Endothelial cell of umbilical vein (primary cell): ENCODE results near the gene MRGPRD. TPM values are rescaled to one million over a fixed set of nuclear protein-coding genes. Genes with fewer than 3 reads are reported as not detected.

Source experiments
- BruUV-seq: library from RNA; stranded (reverse); fragments of 400-500 nt; replicated peaks from 2 replicates; lab custom pipeline; 2021; lab: Mats Ljungman, UMichigan
- CTCF ChIA-PET: fragments of 300-600, 350-600 bp; sonication (Branson Sonifier 250); formaldehyde crosslinking; loops from one replicate; lab custom pipeline; 2021; ENCODE audit warnings: antibody characterized with exemption, inconsistent platforms; lab: Charles Lee
- POLR2A ChIA-PET: fragments of 300-600, 350-600 bp; sonication (Branson Sonifier 250); formaldehyde crosslinking; loops from one replicate; lab custom pipeline; 2021; ENCODE audit warnings: antibody characterized with exemption, inconsistent platforms; lab: Charles Lee
- DNase-seq: peaks from one replicate; pipeline ENCODE4 v3.0.0-alpha.2; 2011; ENCODE audit warnings: low read depth, low spot score
- FAIRE-seq: peaks from 2 replicates; lab custom pipeline; 2011; peaks lifted over from hg19 to GRCh38; lab: Jason Lieb, UNC
- H2AFZ ChIP-seq: 2 replicates; pipeline ENCODE4 v1.6.0; 2012; ENCODE audit warnings: low read depth, low read length, control low read depth, inconsistent platforms
- H3K27ac ChIP-seq: 2 replicates; pipeline ENCODE4 v1.5.1; 2011; ENCODE audit warnings: low read depth, mild to moderate bottlenecking, control low read depth, low read length, moderate library complexity; ENCODE audit not compliant: insufficient read depth
- H3K27me3 ChIP-seq, 2 experiments: 2 replicates each; pipeline versions ENCODE4 v1.6.0 to v1.6.1; 2011; ENCODE audit warnings: low read length in 2 of 2, mixed read lengths in 1 of 2; ENCODE audit not compliant: control insufficient read depth in 2 of 2, insufficient read depth in 2 of 2
- H3K36me3 ChIP-seq, 2 experiments: 2 replicates in 1 of 2; 3 replicates in 1 of 2; pipeline ENCODE4 v1.5.1; 2011; ENCODE audit warnings: low read length in 2 of 2, mild to moderate bottlenecking in 1 of 2, moderate library complexity in 1 of 2; ENCODE audit not compliant: control insufficient read depth in 2 of 2, insufficient read depth in 2 of 2; ENCODE audit errors: extremely low read depth in 1 of 2
- H3K4me1 ChIP-seq: 3 replicates; pipeline ENCODE4 v1.5.1; 2011; ENCODE audit warnings: mild to moderate bottlenecking, low read length; ENCODE audit not compliant: control insufficient read depth, insufficient read depth; ENCODE audit errors: extremely low read depth
- H3K4me2 ChIP-seq: 2 replicates; pipeline ENCODE4 v1.6.1; 2011; ENCODE audit warnings: low read length, control low read depth, mixed read lengths; ENCODE audit not compliant: insufficient read depth
- H3K4me3 ChIP-seq, 3 experiments: fragments of 200-600 bp in 1 of 3; sonication (generic), shearing (Covaris generic) in 1 of 3; replicated peaks in 1 of 3; 2 replicates each; pipeline ENCODE4 v1.5.1; 2011 to 2016; ENCODE audit warnings: control low read depth in 3 of 3, low read length in 3 of 3, mild to moderate bottlenecking in 2 of 3, inconsistent platforms in 1 of 3, low read depth in 1 of 3, moderate library complexity in 1 of 3; ENCODE audit not compliant: insufficient read depth in 1 of 3
- H3K79me2 ChIP-seq: 2 replicates; pipeline ENCODE4 v1.6.0; 2012; ENCODE audit warnings: low read length, inconsistent platforms; ENCODE audit not compliant: control insufficient read depth, insufficient read depth
- H3K9ac ChIP-seq: replicated peaks from 2 replicates; pipeline ENCODE3; 2011; ENCODE audit warnings: low read length, control low read depth; ENCODE audit not compliant: insufficient read depth; ENCODE audit errors: extremely low read depth
- H3K9me1 ChIP-seq: replicated peaks from 3 replicates; pipeline ENCODE4 v1.6.0; 2011; ENCODE audit warnings: mild to moderate bottlenecking, low read length; ENCODE audit not compliant: control insufficient read depth, insufficient read depth; ENCODE audit errors: extremely low read depth
- H3K9me3 ChIP-seq: replicated peaks from 2 replicates; pipeline ENCODE4 v1.5.1; 2012; ENCODE audit warnings: low read length, inconsistent platforms; ENCODE audit not compliant: control insufficient read depth, insufficient read depth
- H4K20me1 ChIP-seq: replicated peaks from 2 replicates; pipeline ENCODE3; 2011; ENCODE audit warnings: mild to moderate bottlenecking, low read length; ENCODE audit not compliant: control insufficient read depth, insufficient read depth; ENCODE audit errors: extremely low read depth
- CTCF ChIP-seq, 2 donors: IDR thresholded peaks; 1 replicate in 1 of 2; 2 replicates in 1 of 2; pipeline ENCODE4 v1.5.1; 2011; ENCODE audit warnings: low read length in 2 of 2, mild to moderate bottlenecking in 2 of 2, moderate library complexity in 2 of 2, control low read depth in 1 of 2, inconsistent platforms in 1 of 2, low read depth in 1 of 2; ENCODE audit not compliant: insufficient read depth in 1 of 2; ENCODE audit errors: extremely low read depth in 1 of 2
- FOS ChIP-seq: IDR thresholded peaks from 2 replicates; pipeline ENCODE4 v1.6.1; 2011; ENCODE audit warnings: mild to moderate bottlenecking, low read length, moderate library complexity, borderline replicate concordance; ENCODE audit not compliant: insufficient read depth
- GATA2 ChIP-seq: IDR thresholded peaks from 2 replicates; pipeline ENCODE4 v1.7.0; 2011; ENCODE audit warnings: low read depth, mild to moderate bottlenecking, moderate library complexity, mixed read lengths, low read length; ENCODE audit not compliant: insufficient read length, insufficient read depth
- JUN ChIP-seq: IDR thresholded peaks from 2 replicates; pipeline ENCODE4 v1.6.1; 2011; ENCODE audit warnings: borderline replicate concordance, low read depth; ENCODE audit not compliant: insufficient read length, insufficient read depth
- MYC ChIP-seq: IDR thresholded peaks from one replicate; pipeline ENCODE4 v1.6.1; 2011; ENCODE audit warnings: mild to moderate bottlenecking, low read depth, low read length
- POLR2AphosphoS5 ChIP-seq: IDR thresholded peaks from 2 replicates; pipeline ENCODE4 v1.6.1; 2012; ENCODE audit warnings: low read depth, mild to moderate bottlenecking, control low read depth, low read length, moderate library complexity; ENCODE audit not compliant: insufficient read depth
- dilution Hi-C: fragments of 300-500 bp; cut with MboI; formaldehyde crosslinking; loops from one replicate; pipeline ENCODE4 v1.15.0; 2019; ENCODE audit warnings: low sequenced_read_pairs; ENCODE audit not compliant: extremely low pct_ligation_motif_present
- intact Hi-C: fragments of 100-400 bp; cut with micrococcal nuclease; formaldehyde crosslinking; loops from one replicate; pipeline ENCODE4 v1.10.0; 2022
- polyA plus RNA-seq, 4 experiments: library from polyadenylated mRNA; depleted of rRNA in 3 of 4; stranded (reverse) in 3 of 4; unstranded in 1 of 4; fragments of >200 nt; gene quantifications; 2 replicates each; pipeline versions ENCODE4 v1.2.1 to v1.2.3, GENCODE V29; 2011 to 2012; ENCODE audit warnings: missing spikeins in 1 of 4
- total RNA-seq: library from RNA; stranded (reverse); gene quantifications from 2 replicates; pipeline ENCODE4 v1.2.3, GENCODE V29; 2021

The MRGPRD gene
- total and polyA plus RNA-seq, 2 donors (not counting 3 experiments of a cell fraction or from before 2014, with no cell fraction given), result not detected

- no peak for DNase-seq
- peaks cover 6 to 22% of the 10 kb centered on the region in 2 experiments for H3K27me3 ChIP-seq
- H2AFZ ChIP-seq, result no peak overlapping the region
- H3K9me1 ChIP-seq, result no peaks in the 10 kb centered on the region
- no peak overlapping the region for H3K4me3 ChIP-seq
- ChIA-PET CTCF (no interaction called here), POLR2A (no interaction called here)
- FAIRE-seq, result no peak
- H3K9me3 ChIP-seq, result no peaks in the 10 kb centered on the region
- TF ChIP-seq MYC (no peak), FOS (no peak), GATA2 (no peak), CTCF (IDR thresholded peaks at IDR 0.05; ENCODE audit: extremely low read depth in 1 of 2, insufficient read depth in 1 of 2, low read depth in 1 of 2, low read length in 2 of 2) (no peak), POLR2AphosphoS5 (no peak), JUN (no peak)
- dilution Hi-C loops, result no loop called here
- intact Hi-C loops, result no loop called here
- H3K27ac ChIP-seq, result no peak overlapping the region
- H3K79me2 ChIP-seq, result no peaks in the 10 kb centered on the region
- H3K4me2 ChIP-seq, result no peak overlapping the region
- no peaks in the 10 kb centered on the region for H3K36me3 ChIP-seq
- H3K4me1 ChIP-seq, result no peaks in the 10 kb centered on the region
- no peaks in the 10 kb centered on the region for H4K20me1 ChIP-seq
- no TSS peak for BruUV-seq
- H3K9ac ChIP-seq, result no peak overlapping the region
Observed at GRCh38 chr11:68987211-68987610, 6.4 kb upstream of the MRGPRD start.
